ENCODE data around the gene LIN28B. TPM values are rescaled to one million over a fixed set of nuclear protein-coding genes. Genes with fewer than 3 reads are reported as not detected.

The LIN28B gene
- polyA plus RNA-seq, 4 donors = 0.03 TPM; not detected in 3

- no peaks in the 10 kb centered on the region for H3K4me1 ChIP-seq (ENCODE audit: control insufficient read depth in 3 of 3, insufficient read depth in 2 of 3, low read depth in 1 of 3, low read length in 2 of 3)
- DNase-seq (no peak), FAIRE-seq (no peak)
- WGBS, 3 donors = 85 to 91% (median 85%) methylated on average over 1 of the region's 1 CpG
- H3K9me3 ChIP-seq (ENCODE audit: control insufficient read depth in 2 of 2, insufficient read depth in 1 of 2, low read depth in 1 of 2, low read length in 1 of 2) = peaks cover 0 to 4% of the 10 kb centered on the region in 2 donors
- no peak overlapping the region for H3K4me3 ChIP-seq (ENCODE audit: low read depth in 1 of 3, low read length in 3 of 3)
- no peaks in the 10 kb centered on the region for H3K36me3 ChIP-seq (ENCODE audit: control insufficient read depth in 3 of 3, insufficient read depth in 2 of 3, low read depth in 1 of 3, low read length in 3 of 3)
- no peak overlapping the region for H3K27ac ChIP-seq (ENCODE audit: low read depth in 1 of 3, low read length in 2 of 3)
- no peaks in the 10 kb centered on the region for H3K27me3 ChIP-seq (ENCODE audit: control insufficient read depth in 3 of 3, insufficient read depth in 3 of 3, low read length in 3 of 3)
Measured at GRCh38 chr6:105057160-105057559, 100.3 kb downstream of the LIN28B start.

GRCh38 chr6:105058316-105058715 is 101.4 kb downstream of the LIN28B start:
- Histone ChIP-seq H3K9me3 (ENCODE audit: control insufficient read depth in 2 of 2, insufficient read depth in 1 of 2, low read depth in 1 of 2, low read length in 1 of 2) (peaks cover 0 to 4% of the 10 kb centered on the region in 2 donors), H3K36me3 (ENCODE audit: control insufficient read depth in 3 of 3, insufficient read depth in 2 of 3, low read depth in 1 of 3, low read length in 3 of 3) (no peaks in the 10 kb centered on the region), H3K27ac (ENCODE audit: low read depth in 1 of 3, low read length in 2 of 3) (no peak overlapping the region), H3K27me3 (ENCODE audit: control insufficient read depth in 3 of 3, insufficient read depth in 3 of 3, low read length in 3 of 3) (no peaks in the 10 kb centered on the region), H3K4me1 (ENCODE audit: control insufficient read depth in 3 of 3, insufficient read depth in 2 of 3, low read depth in 1 of 3, low read length in 2 of 3) (no peaks in the 10 kb centered on the region), H3K4me3 (ENCODE audit: low read depth in 1 of 3, low read length in 3 of 3) (no peak overlapping the region)
- FAIRE-seq (no peak), DNase-seq (no peak)

GRCh38 chr6:105058846-105059245 is 101.9 kb downstream of the LIN28B start:
- no peak overlapping the region for H3K4me3 ChIP-seq (ENCODE audit: low read depth in 1 of 3, low read length in 3 of 3)
- no peaks in the 10 kb centered on the region for H3K36me3 ChIP-seq (ENCODE audit: control insufficient read depth in 3 of 3, insufficient read depth in 2 of 3, low read depth in 1 of 3, low read length in 3 of 3)
- no peaks in the 10 kb centered on the region for H3K4me1 ChIP-seq (ENCODE audit: control insufficient read depth in 3 of 3, insufficient read depth in 2 of 3, low read depth in 1 of 3, low read length in 2 of 3)
- no peak overlapping the region for H3K27ac ChIP-seq (ENCODE audit: low read depth in 1 of 3, low read length in 2 of 3)
- FAIRE-seq (no peak), DNase-seq (no peak)
- peaks cover 0 to 4% of the 10 kb centered on the region in 2 donors for H3K9me3 ChIP-seq (ENCODE audit: control insufficient read depth in 2 of 2, insufficient read depth in 1 of 2, low read depth in 1 of 2, low read length in 1 of 2)
- WGBS, 3 donors = 58 to 83% (median 64%) methylated on average over 4 of the region's 4 CpGs
- no peaks in the 10 kb centered on the region for H3K27me3 ChIP-seq (ENCODE audit: control insufficient read depth in 3 of 3, insufficient read depth in 3 of 3, low read length in 3 of 3)

GRCh38 chr6:105066233-105066632 is 109.3 kb downstream of the LIN28B start:
- Histone ChIP-seq H3K9me3 (ENCODE audit: control insufficient read depth in 2 of 2, insufficient read depth in 1 of 2, low read depth in 1 of 2, low read length in 1 of 2) (no peaks in the 10 kb centered on the region), H3K27me3 (ENCODE audit: control insufficient read depth in 3 of 3, insufficient read depth in 3 of 3, low read length in 3 of 3) (no peaks in the 10 kb centered on the region), H3K36me3 (ENCODE audit: control insufficient read depth in 3 of 3, insufficient read depth in 2 of 3, low read depth in 1 of 3, low read length in 3 of 3) (no peaks in the 10 kb centered on the region), H3K4me1 (ENCODE audit: control insufficient read depth in 3 of 3, insufficient read depth in 2 of 3, low read depth in 1 of 3, low read length in 2 of 3) (no peaks in the 10 kb centered on the region), H3K27ac (ENCODE audit: low read depth in 1 of 3, low read length in 2 of 3) (no peak overlapping the region), H3K4me3 (ENCODE audit: low read depth in 1 of 3, low read length in 3 of 3) (no peak overlapping the region)
- FAIRE-seq = no peak
- 11 to 47% (median 17%) methylated on average over 3 of the region's 3 CpGs for WGBS, 3 donors
- no peak for DNase-seq

GRCh38 chr6:105066836-105067235 is 109.9 kb downstream of the LIN28B start:
- H3K36me3 ChIP-seq (ENCODE audit: control insufficient read depth in 3 of 3, insufficient read depth in 2 of 3, low read depth in 1 of 3, low read length in 3 of 3) = no peaks in the 10 kb centered on the region
- DNase-seq (no peak), FAIRE-seq (no peak)
- H3K27me3 ChIP-seq (ENCODE audit: control insufficient read depth in 3 of 3, insufficient read depth in 3 of 3, low read length in 3 of 3) = no peaks in the 10 kb centered on the region
- no peaks in the 10 kb centered on the region for H3K9me3 ChIP-seq (ENCODE audit: control insufficient read depth in 2 of 2, insufficient read depth in 1 of 2, low read depth in 1 of 2, low read length in 1 of 2)
- H3K4me1 ChIP-seq (ENCODE audit: control insufficient read depth in 3 of 3, insufficient read depth in 2 of 3, low read depth in 1 of 3, low read length in 2 of 3) = no peaks in the 10 kb centered on the region
- 34 to 45% (median 40%) methylated on average over 3 of the region's 3 CpGs for WGBS, 3 donors
- H3K4me3 ChIP-seq (ENCODE audit: low read depth in 1 of 3, low read length in 3 of 3) = no peak overlapping the region
- no peak overlapping the region for H3K27ac ChIP-seq (ENCODE audit: low read depth in 1 of 3, low read length in 2 of 3)

GRCh38 chr6:105067329-105067728 is 110.4 kb downstream of the LIN28B start:
- WGBS, 3 donors = 7 to 28% (median 17%) methylated on average over 1 of the region's 1 CpG
- Histone ChIP-seq H3K9me3 (ENCODE audit: control insufficient read depth in 2 of 2, insufficient read depth in 1 of 2, low read depth in 1 of 2, low read length in 1 of 2) (no peaks in the 10 kb centered on the region), H3K36me3 (ENCODE audit: control insufficient read depth in 3 of 3, insufficient read depth in 2 of 3, low read depth in 1 of 3, low read length in 3 of 3) (no peaks in the 10 kb centered on the region), H3K4me3 (ENCODE audit: low read depth in 1 of 3, low read length in 3 of 3) (no peak overlapping the region), H3K4me1 (ENCODE audit: control insufficient read depth in 3 of 3, insufficient read depth in 2 of 3, low read depth in 1 of 3, low read length in 2 of 3) (no peaks in the 10 kb centered on the region), H3K27me3 (ENCODE audit: control insufficient read depth in 3 of 3, insufficient read depth in 3 of 3, low read length in 3 of 3) (no peaks in the 10 kb centered on the region), H3K27ac (ENCODE audit: low read depth in 1 of 3, low read length in 2 of 3) (no peak overlapping the region)
- FAIRE-seq (no peak), DNase-seq (no peak)

GRCh38 chr6:105068407-105068806 is 111.5 kb downstream of the LIN28B start:
- no peaks in the 10 kb centered on the region for H3K27me3 ChIP-seq (ENCODE audit: control insufficient read depth in 3 of 3, insufficient read depth in 3 of 3, low read length in 3 of 3)
- FAIRE-seq (no peak), DNase-seq (no peak)
- no peaks in the 10 kb centered on the region for H3K9me3 ChIP-seq (ENCODE audit: control insufficient read depth in 2 of 2, insufficient read depth in 1 of 2, low read depth in 1 of 2, low read length in 1 of 2)
- H3K4me3 ChIP-seq (ENCODE audit: low read depth in 1 of 3, low read length in 3 of 3) = no peak overlapping the region
- H3K4me1 ChIP-seq (ENCODE audit: control insufficient read depth in 3 of 3, insufficient read depth in 2 of 3, low read depth in 1 of 3, low read length in 2 of 3) = no peaks in the 10 kb centered on the region
- H3K36me3 ChIP-seq (ENCODE audit: control insufficient read depth in 3 of 3, insufficient read depth in 2 of 3, low read depth in 1 of 3, low read length in 3 of 3) = no peaks in the 10 kb centered on the region
- no peak overlapping the region for H3K27ac ChIP-seq (ENCODE audit: low read depth in 1 of 3, low read length in 2 of 3)
- WGBS, 3 donors = 72 to 79% (median 76%) methylated on average over 2 of the region's 2 CpGs

- no peak overlapping the region for H3K27ac ChIP-seq (ENCODE audit: low read depth in 1 of 3, low read length in 2 of 3)
- no peaks in the 10 kb centered on the region for H3K27me3 ChIP-seq (ENCODE audit: control insufficient read depth in 3 of 3, insufficient read depth in 3 of 3, low read length in 3 of 3)
- no peaks in the 10 kb centered on the region for H3K9me3 ChIP-seq (ENCODE audit: control insufficient read depth in 2 of 2, insufficient read depth in 1 of 2, low read depth in 1 of 2, low read length in 1 of 2)
- H3K36me3 ChIP-seq (ENCODE audit: control insufficient read depth in 3 of 3, insufficient read depth in 2 of 3, low read depth in 1 of 3, low read length in 3 of 3) = no peaks in the 10 kb centered on the region
- FAIRE-seq (no peak), DNase-seq (no peak)
- H3K4me3 ChIP-seq (ENCODE audit: low read depth in 1 of 3, low read length in 3 of 3) = no peak overlapping the region
- 84 to 98% (median 95%) methylated on average over 1 of the region's 1 CpG for WGBS, 3 donors
- no peaks in the 10 kb centered on the region for H3K4me1 ChIP-seq (ENCODE audit: control insufficient read depth in 3 of 3, insufficient read depth in 2 of 3, low read depth in 1 of 3, low read length in 2 of 3)
Measured at GRCh38 chr6:105069821-105070445, 113.0 kb downstream of the LIN28B start.

- no peak for FAIRE-seq
Measured at GRCh38 chr6:105072798-105073199, 115.9 kb downstream of the LIN28B start.

More at GRCh38 chr6:105072798-105073199, 115.9 kb downstream of the LIN28B start:
- Histone ChIP-seq H3K27ac (ENCODE audit: low read depth in 1 of 3, low read length in 2 of 3) (no peak overlapping the region), H3K4me1 (ENCODE audit: control insufficient read depth in 3 of 3, insufficient read depth in 2 of 3, low read depth in 1 of 3, low read length in 2 of 3) (no peaks in the 10 kb centered on the region), H3K36me3 (ENCODE audit: control insufficient read depth in 3 of 3, insufficient read depth in 2 of 3, low read depth in 1 of 3, low read length in 3 of 3) (no peaks in the 10 kb centered on the region), H3K9me3 (ENCODE audit: control insufficient read depth in 2 of 2, insufficient read depth in 1 of 2, low read depth in 1 of 2, low read length in 1 of 2) (no peaks in the 10 kb centered on the region), H3K4me3 (ENCODE audit: low read depth in 1 of 3, low read length in 3 of 3) (no peak overlapping the region), H3K27me3 (ENCODE audit: control insufficient read depth in 3 of 3, insufficient read depth in 3 of 3, low read length in 3 of 3) (no peaks in the 10 kb centered on the region)
- no peak for DNase-seq

All from small intestine (tissue), 7 donors.